Measurements from ENCODE around the gene SKI.

The SKI gene

DNA sequence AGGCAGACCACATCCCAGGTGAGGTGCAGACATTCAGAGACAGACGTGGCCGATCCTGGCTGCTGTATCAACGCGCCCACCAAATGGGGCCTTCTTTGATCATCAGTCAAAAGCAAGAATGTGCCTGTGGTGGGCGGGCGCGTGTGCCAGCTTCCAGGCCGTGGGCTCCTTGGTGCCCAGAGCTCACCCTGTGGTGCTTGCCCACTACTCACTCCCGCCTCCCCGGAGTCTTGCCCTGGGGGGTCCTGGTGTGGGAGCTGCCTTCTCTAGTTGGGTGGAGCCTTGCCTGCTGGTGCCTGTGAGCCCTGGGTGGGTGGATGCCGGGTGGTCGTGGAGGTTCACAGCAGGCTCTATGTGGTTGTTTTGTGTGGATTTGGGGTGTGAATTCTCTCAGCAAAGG is 70.6 kb downstream of the SKI start:
- DNase-seq: no peak

DNA sequence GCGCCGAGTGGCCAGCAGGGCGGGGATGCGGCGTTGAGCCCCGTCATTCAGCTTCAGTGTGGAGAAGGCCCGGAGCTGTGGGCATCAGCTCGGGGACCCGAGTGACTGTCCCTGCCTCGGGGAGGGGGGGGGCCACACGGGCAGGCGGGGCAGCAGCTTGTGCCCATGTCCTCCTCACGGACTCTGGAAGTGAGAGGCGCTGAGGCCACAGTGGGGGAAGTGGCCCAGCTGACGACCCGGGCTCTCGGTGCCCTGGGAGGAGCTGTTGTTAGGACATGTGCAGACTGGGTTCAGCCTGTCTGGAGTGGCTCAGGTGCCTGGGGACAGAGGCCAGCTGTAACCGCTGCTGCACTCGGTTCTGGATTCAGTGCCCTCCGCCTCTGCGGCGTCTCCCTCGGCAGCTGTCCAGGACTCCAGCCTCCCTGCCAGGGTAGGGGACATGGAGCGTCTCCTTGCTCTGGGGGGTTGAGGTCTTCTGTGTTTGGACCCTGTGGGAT is 71.1 kb downstream of the SKI start:
- no peak for DNase-seq

DNA sequence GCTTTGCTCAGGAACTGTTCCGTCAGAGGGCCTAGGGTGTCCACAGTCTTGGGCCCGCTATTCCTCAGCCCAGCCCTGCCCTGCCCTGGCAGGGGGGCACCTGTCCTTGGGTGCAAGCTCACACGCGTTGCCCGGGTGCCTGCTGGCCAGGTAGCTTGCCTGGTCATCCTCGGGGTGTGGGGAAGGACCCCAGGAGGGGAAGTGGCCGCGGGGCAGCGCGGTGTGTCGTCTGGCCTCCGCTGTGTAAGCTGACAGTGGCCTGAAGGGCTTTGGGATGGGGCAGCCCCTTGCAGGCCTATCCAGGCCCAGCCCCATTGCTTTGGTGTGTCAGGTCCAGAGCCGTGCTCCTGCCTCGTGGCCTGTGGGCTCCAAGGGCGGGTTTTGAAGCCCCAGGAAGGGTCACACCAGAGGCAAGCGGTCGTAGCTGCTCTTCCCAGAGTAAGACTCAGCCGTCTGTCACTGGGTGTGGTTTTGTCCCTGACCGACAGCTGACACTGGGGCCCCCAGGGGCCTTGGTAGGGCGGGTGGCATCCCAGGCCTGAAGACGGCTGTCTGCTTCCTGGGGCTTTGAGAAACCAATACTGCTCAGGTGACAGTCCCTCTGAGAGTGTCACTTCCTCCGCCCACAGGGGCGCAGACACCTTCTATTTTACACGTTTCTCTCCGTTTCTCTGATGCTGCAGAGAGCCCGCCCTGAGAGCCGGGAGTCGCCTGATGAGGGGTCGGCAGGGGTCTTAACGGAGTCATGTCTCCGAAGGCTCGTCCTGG is 72.1 kb downstream of the SKI start:
- DNase-seq: peak; percentile 89

- DNase-seq: peak; percentile 90
These were observed 72.9 kb downstream of the SKI start for GRCh38 chr1:2300851-2301606.

DNA sequence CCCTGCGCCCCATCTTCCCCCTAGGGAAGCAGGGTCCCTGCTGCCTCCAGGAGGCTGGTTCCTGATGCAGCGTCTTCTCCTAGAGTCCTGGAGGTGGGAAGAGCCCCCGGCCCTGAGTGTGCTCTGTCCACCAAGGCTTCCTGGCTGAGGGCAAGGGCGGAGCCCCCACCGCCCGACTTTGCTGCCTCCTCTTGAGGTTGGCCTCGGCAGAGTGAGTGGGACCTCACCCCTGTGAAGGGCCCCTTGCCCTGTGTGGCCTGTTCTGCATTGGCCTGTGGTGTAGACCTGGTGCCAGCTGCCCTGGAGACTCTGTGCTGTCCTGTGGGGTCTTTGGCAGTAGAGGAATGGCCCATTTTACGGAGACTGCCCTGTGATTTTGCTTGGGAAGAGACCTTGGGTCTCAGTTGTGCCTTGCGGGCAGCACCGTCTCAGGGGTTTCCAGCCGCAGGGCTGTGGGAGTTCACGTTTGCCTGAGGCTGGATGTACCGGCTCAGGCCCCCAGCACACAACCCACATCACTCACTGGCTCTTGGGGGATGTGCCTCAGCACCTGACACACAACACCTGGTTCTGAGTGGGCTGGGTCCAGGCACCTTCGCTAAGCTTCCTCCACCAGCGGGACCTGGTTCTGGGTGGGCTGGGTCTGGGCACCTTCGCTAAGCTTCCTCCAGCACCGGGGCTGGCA is 73.6 kb downstream of the SKI start:
- peak; percentile 69 for DNase-seq

DNA sequence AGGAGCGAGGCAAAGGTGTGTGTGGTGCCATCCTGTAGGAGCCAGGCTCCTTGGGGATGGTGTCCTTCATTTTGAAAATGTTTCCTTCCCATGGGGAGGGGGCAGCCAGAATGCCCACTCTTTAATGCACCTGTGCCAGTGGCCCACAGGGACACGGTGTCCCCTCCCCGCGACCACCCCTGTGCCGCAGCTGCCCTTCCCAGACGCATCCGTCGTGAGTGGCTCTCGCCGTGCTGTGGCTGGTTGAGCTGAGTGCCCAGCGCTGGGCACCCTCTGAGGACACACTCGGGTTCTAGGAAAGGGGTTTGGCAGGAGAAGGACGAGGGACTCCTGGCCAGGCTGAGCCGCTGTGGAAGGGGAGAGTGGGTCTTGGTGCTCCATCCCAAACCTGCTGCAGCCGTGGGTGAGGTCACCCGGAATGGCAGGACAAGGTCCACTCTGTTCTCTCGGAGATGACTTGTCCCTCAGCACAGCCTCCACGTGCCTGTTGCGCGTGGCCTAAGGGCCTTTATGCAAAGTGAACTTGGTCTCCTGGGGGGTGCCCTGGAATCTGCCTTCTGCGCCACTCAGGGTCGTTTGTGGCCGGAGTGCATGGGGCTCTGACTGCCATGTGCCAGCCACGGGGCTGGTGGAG is 74.3 kb downstream of the SKI start:
- no peak for DNase-seq

DNA sequence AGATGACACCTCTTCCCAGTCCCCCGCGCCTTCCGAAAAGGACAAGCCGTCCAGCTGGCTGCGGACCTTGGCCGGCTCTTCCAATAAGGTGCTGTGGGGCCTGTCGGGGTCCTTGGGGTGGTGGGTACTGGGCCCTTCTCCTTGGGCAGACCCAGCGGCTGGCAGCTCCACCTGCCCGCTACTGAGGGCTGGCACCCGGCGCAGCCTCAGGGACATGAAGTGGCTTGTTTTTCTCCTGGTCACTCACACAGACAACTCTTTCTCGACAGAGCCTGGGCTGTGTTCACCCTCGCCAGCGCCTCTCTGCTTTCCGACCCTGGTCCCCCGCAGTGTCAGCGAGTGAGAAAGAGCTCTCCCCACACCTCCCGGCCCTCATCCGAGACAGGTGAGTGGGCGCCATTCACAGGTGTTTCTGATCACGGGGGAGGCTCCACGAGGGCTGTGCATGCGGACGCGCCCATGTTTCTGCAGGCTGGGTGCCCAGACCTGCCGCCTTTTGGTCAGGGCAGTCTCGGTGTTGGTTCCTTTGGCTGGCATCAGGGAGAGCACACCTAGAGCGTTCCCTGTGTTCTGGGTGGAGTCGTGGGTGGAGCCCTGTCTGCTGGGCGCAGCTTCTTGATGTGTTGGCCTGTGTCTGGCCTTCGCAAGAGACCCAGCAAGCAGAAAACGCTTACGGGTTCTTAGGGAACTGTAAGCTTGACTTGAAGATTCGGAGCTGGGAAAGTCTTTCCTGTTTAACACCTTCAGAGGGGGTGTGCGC is 75.1 kb downstream of the SKI start:
- no peak for DNase-seq

DNA sequence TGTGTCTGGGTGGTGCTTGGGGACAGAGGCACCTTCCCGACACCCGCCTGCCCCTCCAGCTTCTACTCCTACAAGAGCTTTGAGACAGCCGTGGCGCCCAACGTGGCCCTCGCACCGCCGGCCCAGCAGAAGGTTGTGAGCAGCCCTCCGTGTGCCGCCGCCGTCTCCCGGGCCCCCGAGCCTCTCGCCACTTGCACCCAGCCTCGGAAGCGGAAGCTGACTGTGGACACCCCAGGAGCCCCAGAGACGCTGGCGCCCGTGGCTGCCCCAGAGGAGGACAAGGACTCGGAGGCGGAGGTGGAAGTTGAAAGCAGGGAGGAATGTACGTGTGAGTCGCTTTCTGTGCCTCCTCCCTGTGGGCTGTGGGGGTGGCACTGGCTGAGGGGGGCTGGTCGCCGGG is 75.7 kb downstream of the SKI start:
- no peak for DNase-seq

DNA sequence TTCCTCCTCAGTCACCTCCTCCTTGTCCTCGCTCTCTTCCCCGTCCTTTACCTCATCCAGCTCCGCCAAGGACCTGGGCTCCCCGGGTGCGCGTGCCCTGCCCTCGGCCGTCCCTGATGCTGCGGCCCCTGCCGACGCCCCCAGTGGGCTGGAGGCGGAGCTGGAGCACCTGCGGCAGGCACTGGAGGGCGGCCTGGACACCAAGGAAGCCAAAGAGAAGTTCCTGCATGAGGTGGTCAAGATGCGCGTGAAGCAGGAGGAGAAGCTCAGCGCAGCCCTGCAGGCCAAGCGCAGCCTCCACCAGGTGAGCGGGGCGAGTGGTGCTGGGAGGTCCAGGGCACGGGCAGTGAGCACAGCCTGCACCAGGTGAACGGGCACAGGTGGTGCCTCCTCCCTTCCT is 76.2 kb downstream of the SKI start:
- DNase-seq: no peak

- DNase-seq: no peak
These were observed 77.0 kb downstream of the SKI start for GRCh38 chr1:2304921-2305681.

DNA sequence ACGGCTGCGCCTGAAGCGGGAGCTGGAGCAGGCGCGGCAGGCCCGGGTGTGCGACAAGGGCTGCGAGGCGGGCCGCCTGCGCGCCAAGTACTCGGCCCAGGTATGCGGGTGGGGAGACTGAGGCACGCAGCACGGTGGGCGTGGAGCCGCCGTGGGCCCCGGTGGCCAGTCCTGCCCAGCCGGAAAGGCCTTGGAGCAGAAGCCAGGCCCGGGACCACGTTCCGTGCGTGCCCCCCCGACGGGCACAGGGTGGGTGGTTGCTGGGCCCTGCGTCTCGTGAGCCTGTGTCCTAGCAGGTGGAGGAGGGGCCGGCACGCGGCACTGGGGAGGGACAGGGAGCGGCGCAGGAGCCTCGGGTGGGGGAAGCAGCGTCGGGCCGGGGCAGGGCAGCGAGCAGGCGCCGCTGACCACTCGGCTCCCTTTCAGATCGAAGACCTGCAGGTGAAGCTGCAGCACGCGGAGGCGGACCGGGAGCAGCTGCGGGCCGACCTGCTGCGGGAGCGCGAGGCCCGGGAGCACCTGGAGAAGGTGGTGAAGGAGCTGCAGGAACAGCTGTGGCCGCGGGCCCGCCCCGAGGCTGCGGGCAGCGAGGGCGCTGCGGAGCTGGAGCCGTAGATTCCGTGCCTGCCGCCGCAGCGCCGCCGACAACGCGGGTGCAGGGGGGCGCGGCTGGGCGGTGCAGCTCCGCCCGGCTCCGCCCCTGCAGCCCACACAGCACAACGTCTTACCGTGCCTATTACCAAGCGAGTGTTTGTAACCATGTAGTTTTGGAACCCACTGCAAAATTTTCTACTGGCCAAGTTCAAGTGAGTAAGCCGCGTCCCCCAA is 78.2 kb downstream of the SKI start:
- DNase-seq: no peak

GRCh38 chr1:2307064-2307605 is 79.0 kb downstream of the SKI start:
- no peak for DNase-seq

- no peak for DNase-seq
These were observed 79.9 kb downstream of the SKI start for GRCh38 chr1:2307972-2308371.

DNA sequence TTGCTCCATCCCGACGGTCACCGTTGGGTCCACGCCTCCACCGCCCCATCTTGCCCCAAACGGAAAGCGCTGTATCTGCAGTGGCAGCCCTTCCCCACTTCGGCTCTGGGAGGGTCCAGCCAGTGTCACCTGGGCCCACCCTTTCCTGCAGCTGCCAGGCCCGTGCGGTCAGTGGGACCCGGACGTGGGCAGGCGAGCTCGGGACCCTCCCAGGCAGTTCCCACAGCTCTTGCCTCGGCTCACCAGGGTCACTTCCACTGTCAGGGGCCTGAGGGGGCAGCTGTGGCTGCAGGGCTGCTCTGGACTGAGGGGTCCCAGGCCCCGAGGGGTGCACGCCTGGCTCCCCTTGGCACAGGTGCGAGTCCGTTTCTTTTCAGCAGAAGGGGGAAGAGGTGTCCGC is 80.7 kb downstream of the SKI start:
- no peak for DNase-seq

DNA sequence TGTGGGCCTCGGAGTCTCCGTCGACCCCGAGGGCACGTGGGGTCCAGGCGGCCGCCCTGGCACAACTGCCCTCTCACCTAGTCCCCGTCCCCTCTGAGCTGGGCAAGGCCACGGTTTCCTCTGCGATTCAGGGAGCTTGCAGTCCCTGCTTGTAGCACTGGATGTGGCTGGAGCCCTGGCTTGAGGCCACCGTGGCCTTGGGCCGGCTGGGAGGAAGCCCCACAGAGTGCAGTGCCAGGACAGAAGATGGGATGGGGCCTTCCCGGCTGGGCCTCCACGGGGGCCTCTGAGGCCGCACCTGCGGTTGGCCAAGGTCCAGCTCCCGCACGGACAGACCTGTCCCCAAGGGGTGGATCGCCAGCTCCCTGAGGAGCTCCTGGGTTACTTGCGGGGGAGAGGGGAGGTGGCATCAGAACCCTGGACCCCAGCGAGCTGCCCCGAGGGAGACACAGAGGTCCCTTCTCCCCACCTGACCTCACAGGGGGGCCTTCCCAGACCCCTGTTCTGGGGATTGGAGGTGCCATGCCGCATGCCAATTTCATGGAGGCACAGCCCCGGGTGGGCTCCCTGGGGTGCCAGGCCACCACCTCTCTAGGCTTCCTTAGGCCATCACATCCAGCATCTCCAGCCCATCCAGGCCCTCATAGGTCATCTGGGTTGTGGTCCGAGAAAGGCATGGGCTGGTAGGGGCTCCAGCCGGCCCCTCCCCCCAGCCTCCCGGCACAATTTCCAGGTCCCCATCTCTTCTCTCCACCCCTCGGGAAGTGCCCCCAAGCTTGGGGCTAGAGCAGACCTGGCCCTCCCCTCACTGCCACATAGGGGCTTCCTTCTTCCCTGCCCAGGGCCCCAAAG is 82.4 kb downstream of the SKI start:
- DNase-seq: no peak

- peak; percentile 81 for DNase-seq
These were observed 83.3 kb downstream of the SKI start for GRCh38 chr1:2311184-2312032.

DNA sequence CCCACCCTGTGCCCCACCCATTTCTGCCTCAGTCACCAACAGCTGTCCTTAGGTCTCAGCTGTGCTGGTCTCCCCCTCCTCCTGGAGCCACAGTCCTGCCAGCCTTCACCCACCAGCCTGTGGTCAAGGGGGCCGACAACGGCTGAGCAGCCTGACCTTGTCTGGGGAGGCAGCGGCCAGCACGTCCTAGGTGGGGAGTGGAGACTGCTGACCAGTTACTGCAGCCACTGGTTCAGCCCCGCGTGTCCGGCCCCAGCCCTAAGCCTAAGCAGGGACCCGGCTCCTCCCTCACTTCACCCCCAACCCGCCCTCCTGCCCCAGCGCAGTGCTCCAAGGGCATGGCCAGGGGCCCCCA is 84.0 kb downstream of the SKI start:
- no peak for DNase-seq

- DNase-seq: peak; percentile 65
These were observed 84.6 kb downstream of the SKI start for GRCh38 chr1:2312515-2313301.

All from activated CD8-positive, alpha-beta memory T cell treated with anti-CD3 and anti-CD28 coated beads for 24 hours (primary cell).